ENCODE measurements around the gene RAPGEF1. TPM values are rescaled to one million over a fixed set of nuclear protein-coding genes. Genes with fewer than 3 reads are reported as not detected.

The RAPGEF1 gene
- total and polyA plus RNA-seq, 5 donors from 2014 or later, result 3.8 to 159 (median 4.6) TPM

GRCh38 chr9:131621551-131622358 lies 118.1 kb downstream of the RAPGEF1 start:
- no peaks in the 10 kb centered on the region for H3K9me3 Mint-ChIP-seq
- ATAC-seq (ENCODE audit: low read depth in 2 of 2), result peak; percentile 41 to 42
- Histone ChIP-seq H3K4me3 (ENCODE audit: low read depth, low read length) (no peak overlapping the region), H3K27me3 (ENCODE audit: control insufficient read depth, insufficient read depth, low read length) (no peaks in the 10 kb centered on the region), H3K9me3 (ENCODE audit: control insufficient read depth in 2 of 2, low read length in 2 of 2) (no peaks in the 10 kb centered on the region), H3K36me3 (ENCODE audit: control insufficient read depth, insufficient read depth, low read length) (peaks cover 91% of the 10 kb centered on the region), H3K27ac (ENCODE audit: insufficient read depth, low read length, poor library complexity, severe bottlenecking) (no peak overlapping the region), H3K4me1 (ENCODE audit: control insufficient read depth, insufficient read depth, low read length, poor library complexity, severe bottlenecking) (peaks cover 10% of the 10 kb centered on the region)
- peaks cover 0 to 19% (median 10%) of the 10 kb centered on the region in 4 donors for H3K4me1 Mint-ChIP-seq
- peaks cover 46% of the 10 kb centered on the region for H3K36me3 Mint-ChIP-seq
- DNase-seq, result no peak
- peak overlapping the region in 2 of 3 donors; percentile 11 to 26 for H3K27ac Mint-ChIP-seq
- H3K27me3 Mint-ChIP-seq, result no peaks in the 10 kb centered on the region
- no peak overlapping the region for H3K4me3 Mint-ChIP-seq

GRCh38 chr9:131620764-131621520 lies 118.9 kb downstream of the RAPGEF1 start:
- H3K9me3 Mint-ChIP-seq, result no peaks in the 10 kb centered on the region
- H3K4me1 Mint-ChIP-seq, result peaks cover 0 to 18% (median 8%) of the 10 kb centered on the region in 4 donors
- ATAC-seq (ENCODE audit: low read depth in 2 of 2) (peak in 1 of 2 donors; percentile 17), DNase-seq (no peak)
- no peak overlapping the region for H3K4me3 Mint-ChIP-seq
- Histone ChIP-seq H3K36me3 (ENCODE audit: control insufficient read depth, insufficient read depth, low read length) (peaks cover 93% of the 10 kb centered on the region), H3K27me3 (ENCODE audit: control insufficient read depth, insufficient read depth, low read length) (no peaks in the 10 kb centered on the region), H3K9me3 (ENCODE audit: control insufficient read depth in 2 of 2, low read length in 2 of 2) (no peaks in the 10 kb centered on the region), H3K4me3 (ENCODE audit: low read depth, low read length) (no peak overlapping the region), H3K4me1 (ENCODE audit: control insufficient read depth, insufficient read depth, low read length, poor library complexity, severe bottlenecking) (peaks cover 8% of the 10 kb centered on the region), H3K27ac (ENCODE audit: insufficient read depth, low read length, poor library complexity, severe bottlenecking) (no peak overlapping the region)
- peak overlapping the region in 1 of 3 donors; percentile 43 for H3K27ac Mint-ChIP-seq
- peaks cover 52% of the 10 kb centered on the region for H3K36me3 Mint-ChIP-seq
- H3K27me3 Mint-ChIP-seq, result no peaks in the 10 kb centered on the region

GRCh38 chr9:131619680-131620079 lies 120.2 kb downstream of the RAPGEF1 start:
- H3K27ac ChIP-seq (ENCODE audit: insufficient read depth, low read length, poor library complexity, severe bottlenecking), result no peak overlapping the region

GRCh38 chr9:131618785-131619184 lies 121.1 kb downstream of the RAPGEF1 start:
- H3K36me3 Mint-ChIP-seq, result peaks cover 46% of the 10 kb centered on the region
- no peaks in the 10 kb centered on the region for H3K4me1 ChIP-seq (ENCODE audit: control insufficient read depth, insufficient read depth, low read length, poor library complexity, severe bottlenecking)
- H3K9me3 ChIP-seq (ENCODE audit: control insufficient read depth in 2 of 2, low read length in 2 of 2), result no peaks in the 10 kb centered on the region
- H3K9me3 Mint-ChIP-seq, result no peaks in the 10 kb centered on the region
- DNase-seq (no peak), ATAC-seq (ENCODE audit: low read depth in 2 of 2) (no peak)
- H3K4me1 Mint-ChIP-seq, result peaks cover 0 to 15% (median 7%) of the 10 kb centered on the region in 4 donors
- H3K27ac Mint-ChIP-seq, result peak overlapping the region in 1 of 3 donors; percentile 31
- no peaks in the 10 kb centered on the region for H3K27me3 Mint-ChIP-seq
- no peak overlapping the region for H3K4me3 ChIP-seq (ENCODE audit: low read depth, low read length)
- no peak overlapping the region for H3K27ac ChIP-seq (ENCODE audit: insufficient read depth, low read length, poor library complexity, severe bottlenecking)
- no peak overlapping the region for H3K4me3 Mint-ChIP-seq
- no peaks in the 10 kb centered on the region for H3K27me3 ChIP-seq (ENCODE audit: control insufficient read depth, insufficient read depth, low read length)
- peaks cover 78% of the 10 kb centered on the region for H3K36me3 ChIP-seq (ENCODE audit: control insufficient read depth, insufficient read depth, low read length)

More at GRCh38 chr9:131619680-131620079, 120.2 kb downstream of the RAPGEF1 start:
- Mint-ChIP-seq H3K9me3 (no peaks in the 10 kb centered on the region), H3K4me1 (peaks cover 0 to 15% (median 7%) of the 10 kb centered on the region in 4 donors), H3K36me3 (peaks cover 50% of the 10 kb centered on the region), H3K27ac (no peak overlapping the region), H3K27me3 (no peaks in the 10 kb centered on the region), H3K4me3 (no peak overlapping the region)
- no peaks in the 10 kb centered on the region for H3K4me1 ChIP-seq (ENCODE audit: control insufficient read depth, insufficient read depth, low read length, poor library complexity, severe bottlenecking)
- ATAC-seq (ENCODE audit: low read depth in 2 of 2), result no peak
- H3K4me3 ChIP-seq (ENCODE audit: low read depth, low read length), result no peak overlapping the region
- DNase-seq, result no peak
- H3K9me3 ChIP-seq (ENCODE audit: control insufficient read depth in 2 of 2, low read length in 2 of 2), result no peaks in the 10 kb centered on the region
- H3K36me3 ChIP-seq (ENCODE audit: control insufficient read depth, insufficient read depth, low read length), result peaks cover 87% of the 10 kb centered on the region
- H3K27me3 ChIP-seq (ENCODE audit: control insufficient read depth, insufficient read depth, low read length), result no peaks in the 10 kb centered on the region

- Histone ChIP-seq H3K36me3 (ENCODE audit: control insufficient read depth, insufficient read depth, low read length) (peaks cover 77% of the 10 kb centered on the region), H3K27ac (ENCODE audit: insufficient read depth, low read length, poor library complexity, severe bottlenecking) (no peak overlapping the region), H3K4me1 (ENCODE audit: control insufficient read depth, insufficient read depth, low read length, poor library complexity, severe bottlenecking) (no peaks in the 10 kb centered on the region), H3K4me3 (ENCODE audit: low read depth, low read length) (no peak overlapping the region), H3K27me3 (ENCODE audit: control insufficient read depth, insufficient read depth, low read length) (no peaks in the 10 kb centered on the region), H3K9me3 (ENCODE audit: control insufficient read depth in 2 of 2, low read length in 2 of 2) (no peaks in the 10 kb centered on the region)
- H3K36me3 Mint-ChIP-seq, result peaks cover 49% of the 10 kb centered on the region
- ATAC-seq (ENCODE audit: low read depth in 2 of 2) (no peak), DNase-seq (no peak)
- peak overlapping the region in 1 of 3 donors; percentile 31 for H3K27ac Mint-ChIP-seq
- H3K27me3 Mint-ChIP-seq, result no peaks in the 10 kb centered on the region
- H3K9me3 Mint-ChIP-seq, result no peaks in the 10 kb centered on the region
- H3K4me1 Mint-ChIP-seq, result peaks cover 0 to 15% (median 7%) of the 10 kb centered on the region in 4 donors
- H3K4me3 Mint-ChIP-seq, result no peak overlapping the region
Measured at GRCh38 chr9:131618071-131618479, 121.8 kb downstream of the RAPGEF1 start.

- no peaks in the 10 kb centered on the region for H3K9me3 Mint-ChIP-seq
- peaks cover 79% of the 10 kb centered on the region for H3K36me3 ChIP-seq (ENCODE audit: control insufficient read depth, insufficient read depth, low read length)
- peaks cover 52% of the 10 kb centered on the region for H3K36me3 Mint-ChIP-seq
- no peak overlapping the region for H3K4me3 ChIP-seq (ENCODE audit: low read depth, low read length)
- no peaks in the 10 kb centered on the region for H3K4me1 ChIP-seq (ENCODE audit: control insufficient read depth, insufficient read depth, low read length, poor library complexity, severe bottlenecking)
- no peak for ATAC-seq (ENCODE audit: low read depth in 2 of 2)
- H3K27me3 ChIP-seq (ENCODE audit: control insufficient read depth, insufficient read depth, low read length), result no peaks in the 10 kb centered on the region
- no peak overlapping the region for H3K4me3 Mint-ChIP-seq
- DNase-seq, result no peak
- H3K27me3 Mint-ChIP-seq, result no peaks in the 10 kb centered on the region
- H3K9me3 ChIP-seq (ENCODE audit: control insufficient read depth in 2 of 2, low read length in 2 of 2), result no peaks in the 10 kb centered on the region
- H3K4me1 Mint-ChIP-seq, result peaks cover 0 to 15% (median 7%) of the 10 kb centered on the region in 4 donors
- H3K27ac ChIP-seq (ENCODE audit: insufficient read depth, low read length, poor library complexity, severe bottlenecking), result no peak overlapping the region
- no peak overlapping the region for H3K27ac Mint-ChIP-seq
Measured at GRCh38 chr9:131617611-131618010, 122.3 kb downstream of the RAPGEF1 start.

- H3K27ac ChIP-seq (ENCODE audit: insufficient read depth, low read length, poor library complexity, severe bottlenecking), result no peak overlapping the region
- H3K4me1 ChIP-seq (ENCODE audit: control insufficient read depth, insufficient read depth, low read length, poor library complexity, severe bottlenecking), result no peaks in the 10 kb centered on the region
- H3K4me3 ChIP-seq (ENCODE audit: low read depth, low read length), result no peak overlapping the region
- ATAC-seq (ENCODE audit: low read depth in 2 of 2) (no peak), DNase-seq (no peak)
- peaks cover 80% of the 10 kb centered on the region for H3K36me3 ChIP-seq (ENCODE audit: control insufficient read depth, insufficient read depth, low read length)
- Mint-ChIP-seq H3K27me3 (no peaks in the 10 kb centered on the region), H3K27ac (peak overlapping the region in 2 of 3 donors; percentile 12 to 22), H3K36me3 (peaks cover 52% of the 10 kb centered on the region), H3K4me1 (peaks cover 0 to 15% (median 7%) of the 10 kb centered on the region in 4 donors), H3K4me3 (peak overlapping the region in 1 of 4 donors; percentile 2), H3K9me3 (no peaks in the 10 kb centered on the region)
- H3K9me3 ChIP-seq (ENCODE audit: control insufficient read depth in 2 of 2, low read length in 2 of 2), result no peaks in the 10 kb centered on the region
- H3K27me3 ChIP-seq (ENCODE audit: control insufficient read depth, insufficient read depth, low read length), result no peaks in the 10 kb centered on the region
Measured at GRCh38 chr9:131616983-131617604, 122.8 kb downstream of the RAPGEF1 start.
